Activated naive CD4-positive, alpha-beta T cell treated with anti-CD3 and anti-CD28 coated beads for 36 hours (primary cell): ENCODE data around the gene PACSIN2. TPM values are rescaled to one million over a fixed set of nuclear protein-coding genes. Genes with fewer than 3 reads are reported as not detected.
"Not testable (repeated sequence)": the region's sequence is repeated elsewhere in the genome, so short reads cannot be mapped to it uniquely, and the experiment has no call there.

Source experiments
- CTCF ChIA-PET: fragments of 350-600 bp; sonication (Branson Sonifier 250); formaldehyde crosslinking; loops from one replicate; lab custom pipeline; 2021; ENCODE audit warnings: antibody characterized with exemption; lab: Charles Lee
- DNase-seq: peaks from one replicate; pipeline ENCODE4 v3.0.0-alpha.2; 2020
- H3K27ac Mint-ChIP-seq: one replicate; pipeline ENCODE4 v1.8.0; 2021; ENCODE audit warnings: mild to moderate bottlenecking, mixed read lengths
- H3K27me3 Mint-ChIP-seq: one replicate; pipeline ENCODE4 v1.8.0; 2021; ENCODE audit warnings: low read depth, mixed read lengths
- H3K36me3 Mint-ChIP-seq: one replicate; pipeline ENCODE4 v1.8.0; 2021; ENCODE audit warnings: low read depth, mixed read lengths
- H3K4me1 Mint-ChIP-seq: one replicate; pipeline ENCODE4 v1.8.0; 2021; ENCODE audit warnings: low read depth, mixed read lengths
- H3K4me3 Mint-ChIP-seq: one replicate; pipeline ENCODE4 v1.8.0; 2021; ENCODE audit warnings: mild to moderate bottlenecking, moderate library complexity, mixed read lengths
- H3K9me3 Mint-ChIP-seq: one replicate; pipeline ENCODE4 v1.8.0; 2021; ENCODE audit warnings: mixed read lengths
- intact Hi-C: fragments of 100-400 bp; cut with micrococcal nuclease; formaldehyde crosslinking; loops from one replicate; pipeline ENCODE4 v1.15.1; 2023
- total RNA-seq, 2 experiments: library from RNA; stranded (reverse); gene quantifications; one replicate each; pipeline ENCODE4 v1.2.3, GENCODE V29; 2021

Gene PACSIN2
- total RNA-seq, 2 experiments from 2014 or later = 31.2 to 32.9 TPM

GRCh38 chr22:43031617-43032016 lies 16.7 kb upstream of the PACSIN2 start:
- H3K36me3 Mint-ChIP-seq = no peaks in the 10 kb centered on the region
- H3K27ac Mint-ChIP-seq = no peak overlapping the region
- intact Hi-C loops = loop anchor here (5.0 kb wide), 1 partner anchor 39 kb away; no protein-coding TSS in a partner anchor
- no peaks in the 10 kb centered on the region for H3K9me3 Mint-ChIP-seq
- H3K4me1 Mint-ChIP-seq = peaks cover 4% of the 10 kb centered on the region
- no peak overlapping the region for H3K4me3 Mint-ChIP-seq
- CTCF ChIA-PET = interaction anchor here (0.7 to 1.2 kb wide), 2 partner anchors 147 to 166 kb away, joined by 3 to 5 read pairs; no protein-coding TSS in a partner anchor
- no peak for DNase-seq
- H3K27me3 Mint-ChIP-seq = no peaks in the 10 kb centered on the region

GRCh38 chr22:43018615-43019014 lies 3.7 kb upstream of the PACSIN2 start:
- CTCF ChIA-PET = interaction anchor here (1.6 kb wide), 1 partner anchor 15 kb away, joined by 5 read pairs; no protein-coding TSS in a partner anchor
- DNase-seq = no peak
- Mint-ChIP-seq H3K27me3 (no peaks in the 10 kb centered on the region), H3K4me3 (no peak overlapping the region), H3K27ac (no peak overlapping the region), H3K36me3 (no peaks in the 10 kb centered on the region), H3K4me1 (peaks cover 9% of the 10 kb centered on the region), H3K9me3 (no peaks in the 10 kb centered on the region)
- intact Hi-C loops = no loop called here

GRCh38 chr22:43017525-43018460 lies 2.8 kb upstream of the PACSIN2 start:
- DNase-seq = no peak
- H3K27ac Mint-ChIP-seq = no peak overlapping the region
- no peak overlapping the region for H3K4me3 Mint-ChIP-seq
- H3K36me3 Mint-ChIP-seq = no peaks in the 10 kb centered on the region
- CTCF ChIA-PET = interaction anchor here (0.6 to 1.6 kb wide), 3 partner anchors 9 to 62 kb away, joined by 4 to 5 read pairs (median 4); no protein-coding TSS in a partner anchor
- peaks cover 17% of the 10 kb centered on the region for H3K4me1 Mint-ChIP-seq
- intact Hi-C loops = no loop called here
- no peaks in the 10 kb centered on the region for H3K9me3 Mint-ChIP-seq
- no peaks in the 10 kb centered on the region for H3K27me3 Mint-ChIP-seq

- H3K36me3 Mint-ChIP-seq, H3K27me3 Mint-ChIP-seq, H3K27ac Mint-ChIP-seq, H3K9me3 Mint-ChIP-seq, H3K4me3 Mint-ChIP-seq, DNase-seq, intact Hi-C loops: not testable (repeated sequence)
- CTCF ChIA-PET = interaction anchor here (0.6 to 1.5 kb wide), 3 partner anchors 10 to 1654 kb away, joined by 4 to 5 read pairs (median 4); no protein-coding TSS in a partner anchor
- peaks cover 20% of the 10 kb centered on the region for H3K4me1 Mint-ChIP-seq
Observed at GRCh38 chr22:43016150-43016549, 1.2 kb upstream of the PACSIN2 start.

- no peaks in the 10 kb centered on the region for H3K36me3 Mint-ChIP-seq
- intact Hi-C loops = loop anchor here (1.0 to 2.0 kb wide), 3 partner anchors 15 to 159 kb away; partner anchors contain the start of genes ARFGAP3 and TTLL1
- peaks cover 21% of the 10 kb centered on the region for H3K4me1 Mint-ChIP-seq
- H3K4me3 Mint-ChIP-seq = peak overlapping the region; percentile 94
- no peak for DNase-seq
- H3K9me3 Mint-ChIP-seq = no peaks in the 10 kb centered on the region
- no peak overlapping the region for H3K27ac Mint-ChIP-seq
- H3K27me3 Mint-ChIP-seq = no peaks in the 10 kb centered on the region
- CTCF ChIA-PET = interaction anchor here (1.0 kb wide), 1 partner anchor 66 kb away, joined by 3 read pairs; no protein-coding TSS in a partner anchor
Observed at GRCh38 chr22:43015677-43016042, 711 bp upstream of the PACSIN2 start.

- H3K27ac Mint-ChIP-seq = peak overlapping the region; percentile 57
- peak; percentile 32 for DNase-seq
- H3K9me3 Mint-ChIP-seq = no peaks in the 10 kb centered on the region
- intact Hi-C loops = loop anchor here (2.0 kb wide), 2 partner anchors 74 to 158 kb away; partner anchors contain the start of genes ARFGAP3 and TTLL1
- peaks cover 21% of the 10 kb centered on the region for H3K4me1 Mint-ChIP-seq
- H3K36me3 Mint-ChIP-seq = no peaks in the 10 kb centered on the region
- CTCF ChIA-PET = interaction anchor here (0.6 to 1.9 kb wide), 2 partner anchors 139 to 147 kb away, joined by 3 to 6 read pairs; no protein-coding TSS in a partner anchor
- peak overlapping the region; percentile 94 for H3K4me3 Mint-ChIP-seq
- H3K27me3 Mint-ChIP-seq = no peaks in the 10 kb centered on the region
Observed at GRCh38 chr22:43014316-43014868, 557 bp downstream of the PACSIN2 start.

GRCh38 chr22:43013355-43014315 lies 1.3 kb downstream of the PACSIN2 start:
- peak; percentile 34 for DNase-seq
- peak overlapping the region; percentile 94 for H3K4me3 Mint-ChIP-seq
- H3K27me3 Mint-ChIP-seq = no peaks in the 10 kb centered on the region
- CTCF ChIA-PET = interaction anchor here (0.6 to 1.9 kb wide), 5 partner anchors 20 to 235 kb away, joined by 3 to 6 read pairs (median 3); no protein-coding TSS in a partner anchor
- no peak overlapping the region for H3K27ac Mint-ChIP-seq
- intact Hi-C loops = loop anchor here (2.0 kb wide), 2 partner anchors 75 to 157 kb away; partner anchors contain the start of genes ARFGAP3 and TTLL1
- H3K4me1 Mint-ChIP-seq = peaks cover 27% of the 10 kb centered on the region
- no peaks in the 10 kb centered on the region for H3K36me3 Mint-ChIP-seq
- no peaks in the 10 kb centered on the region for H3K9me3 Mint-ChIP-seq

GRCh38 chr22:43012390-43012789 lies 2.6 kb downstream of the PACSIN2 start:
- Mint-ChIP-seq H3K9me3 (no peaks in the 10 kb centered on the region), H3K36me3 (no peaks in the 10 kb centered on the region), H3K27ac (no peak overlapping the region), H3K4me3 (no peak overlapping the region), H3K4me1 (peaks cover 32% of the 10 kb centered on the region), H3K27me3 (no peaks in the 10 kb centered on the region)
- intact Hi-C loops = no loop called here
- CTCF ChIA-PET = interaction anchor here (0.9 kb wide), 1 partner anchor 47 kb away, joined by 3 read pairs; no protein-coding TSS in a partner anchor
- no peak for DNase-seq

- CTCF ChIA-PET = no interaction called here
- H3K27me3 Mint-ChIP-seq = no peaks in the 10 kb centered on the region
- no peak for DNase-seq
- intact Hi-C loops = no loop called here
- no peak overlapping the region for H3K4me3 Mint-ChIP-seq
- H3K36me3 Mint-ChIP-seq = no peaks in the 10 kb centered on the region
- peaks cover 43% of the 10 kb centered on the region for H3K4me1 Mint-ChIP-seq
- no peak overlapping the region for H3K27ac Mint-ChIP-seq
- H3K9me3 Mint-ChIP-seq = no peaks in the 10 kb centered on the region
Observed at GRCh38 chr22:43011079-43011478, 3.9 kb downstream of the PACSIN2 start.

GRCh38 chr22:43009444-43009843 lies 5.5 kb downstream of the PACSIN2 start:
- no peaks in the 10 kb centered on the region for H3K36me3 Mint-ChIP-seq
- no peaks in the 10 kb centered on the region for H3K9me3 Mint-ChIP-seq
- H3K27me3 Mint-ChIP-seq = no peaks in the 10 kb centered on the region
- H3K27ac Mint-ChIP-seq = no peak overlapping the region
- H3K4me3 Mint-ChIP-seq = no peak overlapping the region
- CTCF ChIA-PET = interaction anchor here (0.6 kb wide), 1 partner anchor 193 kb away, joined by 3 read pairs; no protein-coding TSS in a partner anchor
- intact Hi-C loops = no loop called here
- H3K4me1 Mint-ChIP-seq = peaks cover 51% of the 10 kb centered on the region
- DNase-seq = no peak

- Mint-ChIP-seq H3K9me3 (no peaks in the 10 kb centered on the region), H3K27ac (no peak overlapping the region), H3K36me3 (no peaks in the 10 kb centered on the region), H3K27me3 (no peaks in the 10 kb centered on the region), H3K4me3 (no peak overlapping the region), H3K4me1 (peaks cover 56% of the 10 kb centered on the region)
- CTCF ChIA-PET = no interaction called here
- intact Hi-C loops = no loop called here
- DNase-seq = no peak
Observed at GRCh38 chr22:43008921-43009320, 6.0 kb downstream of the PACSIN2 start.
